ENCODE data around the gene KREMEN1.

Gene KREMEN1

GRCh38 chr22:29126670-29127395 lies 54.0 kb downstream of the KREMEN1 start:
- no peak overlapping the region for H3K27ac ChIP-seq (replicated peaks)
- DNase-seq (ENCODE audit: low read depth in 1 of 2, low spot score in 1 of 2), result no peak
- H3K4me3 ChIP-seq (replicated peaks; ENCODE audit: insufficient read depth, low read length), result no peak overlapping the region
- no peaks in the 10 kb centered on the region for H3K27me3 ChIP-seq (ENCODE audit: insufficient read depth, poor library complexity, severe bottlenecking)
- TF ChIP-seq, protein P1, sequence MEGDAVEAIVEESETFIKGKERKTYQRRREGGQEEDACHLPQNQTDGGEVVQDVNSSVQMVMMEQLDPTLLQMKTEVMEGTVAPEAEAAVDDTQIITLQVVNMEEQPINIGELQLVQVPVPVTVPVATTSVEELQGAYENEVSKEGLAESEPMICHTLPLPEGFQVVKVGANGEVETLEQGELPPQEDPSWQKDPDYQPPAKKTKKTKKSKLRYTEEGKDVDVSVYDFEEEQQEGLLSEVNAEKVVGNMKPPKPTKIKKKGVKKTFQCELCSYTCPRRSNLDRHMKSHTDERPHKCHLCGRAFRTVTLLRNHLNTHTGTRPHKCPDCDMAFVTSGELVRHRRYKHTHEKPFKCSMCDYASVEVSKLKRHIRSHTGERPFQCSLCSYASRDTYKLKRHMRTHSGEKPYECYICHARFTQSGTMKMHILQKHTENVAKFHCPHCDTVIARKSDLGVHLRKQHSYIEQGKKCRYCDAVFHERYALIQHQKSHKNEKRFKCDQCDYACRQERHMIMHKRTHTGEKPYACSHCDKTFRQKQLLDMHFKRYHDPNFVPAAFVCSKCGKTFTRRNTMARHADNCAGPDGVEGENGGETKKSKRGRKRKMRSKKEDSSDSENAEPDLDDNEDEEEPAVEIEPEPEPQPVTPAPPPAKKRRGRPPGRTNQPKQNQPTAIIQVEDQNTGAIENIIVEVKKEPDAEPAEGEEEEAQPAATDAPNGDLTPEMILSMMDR (IDR thresholded peaks at IDR 0.05; ENCODE audit: insufficient read depth, low read length), result no peak
- TF ChIP-seq, protein P2, sequence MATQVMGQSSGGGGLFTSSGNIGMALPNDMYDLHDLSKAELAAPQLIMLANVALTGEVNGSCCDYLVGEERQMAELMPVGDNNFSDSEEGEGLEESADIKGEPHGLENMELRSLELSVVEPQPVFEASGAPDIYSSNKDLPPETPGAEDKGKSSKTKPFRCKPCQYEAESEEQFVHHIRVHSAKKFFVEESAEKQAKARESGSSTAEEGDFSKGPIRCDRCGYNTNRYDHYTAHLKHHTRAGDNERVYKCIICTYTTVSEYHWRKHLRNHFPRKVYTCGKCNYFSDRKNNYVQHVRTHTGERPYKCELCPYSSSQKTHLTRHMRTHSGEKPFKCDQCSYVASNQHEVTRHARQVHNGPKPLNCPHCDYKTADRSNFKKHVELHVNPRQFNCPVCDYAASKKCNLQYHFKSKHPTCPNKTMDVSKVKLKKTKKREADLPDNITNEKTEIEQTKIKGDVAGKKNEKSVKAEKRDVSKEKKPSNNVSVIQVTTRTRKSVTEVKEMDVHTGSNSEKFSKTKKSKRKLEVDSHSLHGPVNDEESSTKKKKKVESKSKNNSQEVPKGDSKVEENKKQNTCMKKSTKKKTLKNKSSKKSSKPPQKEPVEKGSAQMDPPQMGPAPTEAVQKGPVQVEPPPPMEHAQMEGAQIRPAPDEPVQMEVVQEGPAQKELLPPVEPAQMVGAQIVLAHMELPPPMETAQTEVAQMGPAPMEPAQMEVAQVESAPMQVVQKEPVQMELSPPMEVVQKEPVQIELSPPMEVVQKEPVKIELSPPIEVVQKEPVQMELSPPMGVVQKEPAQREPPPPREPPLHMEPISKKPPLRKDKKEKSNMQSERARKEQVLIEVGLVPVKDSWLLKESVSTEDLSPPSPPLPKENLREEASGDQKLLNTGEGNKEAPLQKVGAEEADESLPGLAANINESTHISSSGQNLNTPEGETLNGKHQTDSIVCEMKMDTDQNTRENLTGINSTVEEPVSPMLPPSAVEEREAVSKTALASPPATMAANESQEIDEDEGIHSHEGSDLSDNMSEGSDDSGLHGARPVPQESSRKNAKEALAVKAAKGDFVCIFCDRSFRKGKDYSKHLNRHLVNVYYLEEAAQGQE (IDR thresholded peaks at IDR 0.05; ENCODE audit: insufficient replicate concordance, low read depth), result no peak
- no peak for TF ChIP-seq GABPA (IDR thresholded peaks at IDR 0.05; ENCODE audit: low read depth)
- TF ChIP-seq SPI1 (IDR thresholded peaks at IDR 0.05; ENCODE audit: borderline replicate concordance, low read depth), result no peak
- TF ChIP-seq POLR2AphosphoS5 (IDR thresholded peaks at IDR 0.05; ENCODE audit: low read depth), result no peak

- H3K27me3 ChIP-seq (ENCODE audit: insufficient read depth, poor library complexity, severe bottlenecking), result no peaks in the 10 kb centered on the region
- H3K27ac ChIP-seq (replicated peaks), result no peak overlapping the region
- no peak for DNase-seq (ENCODE audit: low read depth in 1 of 2, low spot score in 1 of 2)
- no peak overlapping the region for H3K4me3 ChIP-seq (replicated peaks; ENCODE audit: insufficient read depth, low read length)
- TF ChIP-seq, protein P1 (IDR thresholded peaks at IDR 0.05; ENCODE audit: insufficient read depth, low read length), result no peak
- TF ChIP-seq GABPA (IDR thresholded peaks at IDR 0.05; ENCODE audit: low read depth), result no peak
- no peak for TF ChIP-seq SPI1 (IDR thresholded peaks at IDR 0.05; ENCODE audit: borderline replicate concordance, low read depth)
- TF ChIP-seq, protein P2 (IDR thresholded peaks at IDR 0.05; ENCODE audit: insufficient replicate concordance, low read depth), result no peak
- TF ChIP-seq POLR2AphosphoS5 (IDR thresholded peaks at IDR 0.05; ENCODE audit: low read depth), result no peak
Observed at GRCh38 chr22:29128891-29129807, 56.3 kb downstream of the KREMEN1 start.

DNA sequence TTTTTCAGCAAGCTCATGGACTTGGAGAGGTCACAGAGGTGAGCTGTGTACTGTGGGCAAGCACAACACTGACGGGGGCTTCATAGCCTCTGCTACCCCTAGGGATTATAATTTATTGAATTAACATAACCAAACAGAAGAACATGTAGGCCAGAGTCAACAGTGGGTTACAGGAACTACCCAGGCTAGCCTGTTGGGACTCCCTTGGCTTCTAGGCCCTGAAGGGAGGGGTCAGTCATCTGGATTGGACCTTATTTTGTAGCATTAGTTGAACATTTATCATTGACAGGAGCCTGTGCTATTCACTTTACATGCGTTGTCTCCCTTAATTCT lies 56.9 kb downstream of the KREMEN1 start:
- Histone ChIP-seq H3K4me3 (replicated peaks; ENCODE audit: insufficient read depth, low read length) (no peak overlapping the region), H3K27me3 (ENCODE audit: insufficient read depth, poor library complexity, severe bottlenecking) (no peaks in the 10 kb centered on the region), H3K27ac (replicated peaks) (no peak overlapping the region)
- TF ChIP-seq GABPA (IDR thresholded peaks at IDR 0.05; ENCODE audit: low read depth) (no peak), SPI1 (IDR thresholded peaks at IDR 0.05; ENCODE audit: borderline replicate concordance, low read depth) (no peak), POLR2AphosphoS5 (IDR thresholded peaks at IDR 0.05; ENCODE audit: low read depth) (no peak)
- TF ChIP-seq, protein P1 (IDR thresholded peaks at IDR 0.05; ENCODE audit: insufficient read depth, low read length), result no peak
- TF ChIP-seq, protein P2 (IDR thresholded peaks at IDR 0.05; ENCODE audit: insufficient replicate concordance, low read depth), result no peak
- DNase-seq (ENCODE audit: low read depth in 1 of 2, low spot score in 1 of 2), result no peak

Measured in HL-60 (cell line).